GM21515 (cell line): Measurements from ENCODE around the gene SND1.

Experiments used
- ATAC-seq: cut with Tn5 transposase; IDR thresholded peaks from one replicate; pipeline ENCODE4 v1.9.1; 2021; ENCODE audit not compliant: unreplicated experiment

The SND1 gene

DNA sequence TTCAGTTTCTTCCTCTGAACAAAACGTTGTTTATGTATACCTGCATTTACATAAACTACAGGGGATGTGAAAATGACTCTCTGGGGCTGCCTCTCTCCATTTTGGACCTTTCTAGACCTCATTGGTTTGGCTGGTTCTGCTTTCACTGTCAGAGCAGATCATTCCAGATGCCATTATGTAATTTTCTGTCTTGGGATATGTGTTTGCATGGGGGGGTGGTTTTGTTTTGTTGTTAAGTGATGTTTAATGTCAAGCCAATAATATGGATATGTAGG, 206.9 kb downstream of the SND1 start:
- peak; percentile 46 for ATAC-seq

DNA sequence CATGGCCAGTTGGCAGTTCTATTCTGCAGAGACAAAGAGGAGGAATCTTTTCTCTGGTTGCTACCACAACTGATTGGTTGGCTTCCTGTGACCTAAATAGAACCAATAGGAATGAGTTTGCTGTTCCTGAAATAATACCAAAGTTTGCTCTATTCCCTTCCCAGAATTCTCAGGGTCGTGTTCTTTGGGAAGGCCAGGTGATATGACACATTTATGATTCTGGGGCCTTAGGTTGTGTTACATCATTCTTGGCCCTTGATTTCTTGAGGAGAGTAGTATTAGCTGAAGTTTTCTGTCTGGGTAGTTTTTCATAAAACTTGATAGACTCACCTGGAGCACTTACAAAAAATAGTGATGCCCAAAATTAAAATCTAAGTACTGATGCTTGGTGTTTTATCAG, 207.3 kb downstream of the SND1 start:
- no peak for ATAC-seq

DNA sequence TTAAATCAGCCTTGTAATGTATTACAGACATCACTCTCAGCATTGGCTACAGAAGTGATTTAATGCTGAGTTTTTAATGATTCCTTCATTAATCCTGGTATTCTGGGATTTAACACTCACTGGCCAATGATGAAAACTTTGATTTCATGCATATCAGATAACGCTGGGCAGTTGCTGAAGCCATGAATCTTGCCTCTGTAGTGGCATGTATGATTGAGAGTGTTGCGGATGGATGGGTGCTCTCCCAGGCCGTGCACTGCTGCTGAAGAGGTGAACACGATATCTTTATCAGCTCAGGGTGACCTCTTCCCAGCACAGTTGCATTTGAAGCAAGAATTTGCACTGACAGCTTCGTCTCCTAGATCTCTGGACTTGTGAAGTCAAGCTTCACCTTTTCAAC, 210.5 kb downstream of the SND1 start:
- no peak for ATAC-seq

DNA sequence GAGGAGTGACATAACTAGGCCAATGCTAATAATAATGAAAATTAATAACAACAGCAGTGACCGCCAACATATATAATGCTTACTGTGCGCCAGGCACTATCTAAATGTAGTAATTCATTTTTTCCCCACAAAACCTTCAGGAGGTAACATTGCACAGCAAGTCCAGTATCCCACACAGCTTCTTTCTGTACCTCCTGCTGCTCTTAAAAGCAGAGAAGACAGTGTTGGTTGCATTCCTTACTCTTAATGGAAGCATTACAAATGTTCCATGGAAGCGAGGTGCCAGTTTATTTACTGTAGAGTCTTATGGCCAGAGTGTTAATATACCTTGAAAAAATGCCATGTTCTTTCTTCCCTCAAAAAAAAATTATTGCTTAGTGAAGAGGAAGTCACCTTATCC, 211.1 kb downstream of the SND1 start:
- no peak for ATAC-seq

DNA sequence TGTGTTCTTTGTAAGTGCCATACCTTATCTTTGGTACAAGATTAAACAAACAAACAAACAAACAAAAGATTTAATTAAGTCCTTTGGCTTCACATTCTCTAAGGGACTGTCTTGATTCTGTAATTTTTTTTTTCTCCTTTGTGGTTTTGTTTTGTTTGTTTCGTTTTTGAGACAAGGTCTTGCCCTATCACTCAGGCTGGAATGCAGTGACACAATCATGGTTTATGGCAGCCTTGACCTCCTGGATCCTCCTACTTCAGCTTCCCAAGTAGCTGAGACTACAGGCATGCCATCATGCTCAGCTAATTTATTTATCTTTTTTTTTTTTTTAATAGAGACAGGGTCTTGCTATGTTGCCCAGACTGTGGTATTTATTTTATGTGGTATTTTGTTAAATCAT, 213.5 kb downstream of the SND1 start:
- ATAC-seq: no peak

DNA sequence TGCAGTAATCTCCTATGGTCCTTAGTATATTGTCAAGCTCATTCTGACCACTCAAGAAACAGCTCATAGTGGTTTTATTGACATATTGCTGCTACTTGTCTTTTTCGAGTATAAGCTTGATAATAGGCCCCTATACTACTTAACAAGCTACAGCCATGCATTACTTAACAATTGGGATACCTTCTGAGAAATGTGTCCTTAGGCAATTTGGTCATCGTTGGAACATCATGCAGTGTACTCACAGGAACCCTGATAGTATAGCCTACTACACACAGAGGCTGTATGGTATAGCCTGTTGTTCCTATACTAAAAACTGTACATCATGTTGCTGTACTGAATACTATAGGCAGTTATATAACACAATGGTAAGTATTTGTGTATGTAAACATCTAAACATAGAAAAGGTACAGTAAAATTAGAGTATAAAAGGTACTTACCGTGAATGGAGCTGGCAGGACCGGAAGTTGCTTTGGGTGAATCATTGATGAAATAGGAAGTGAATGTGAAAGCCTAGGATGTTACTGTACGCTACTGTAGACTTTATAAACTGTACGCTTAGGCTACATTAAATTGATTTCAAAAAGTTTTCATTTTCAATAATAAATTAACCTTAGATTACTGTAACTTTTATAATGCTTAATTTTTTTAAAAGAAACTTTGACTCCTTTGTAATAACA, 218.4 kb downstream of the SND1 start:
- ATAC-seq: no peak

DNA sequence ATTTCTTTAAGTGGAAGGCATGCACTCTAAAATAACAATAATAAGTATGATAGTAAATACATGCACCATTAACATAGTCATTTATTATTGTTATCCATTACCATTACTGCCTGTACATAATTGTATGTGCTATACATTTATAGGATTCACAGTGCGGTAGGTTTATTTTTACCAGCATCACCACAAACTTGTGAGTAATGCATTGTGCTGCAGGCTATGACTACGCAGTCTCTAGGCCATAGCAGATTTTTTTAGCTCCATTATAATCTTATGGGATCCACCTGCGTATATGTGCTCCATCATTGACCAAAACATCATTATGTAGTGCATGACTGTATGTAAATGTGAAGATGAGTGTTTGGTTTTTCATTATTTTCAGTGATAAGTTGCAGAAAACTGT, 219.2 kb downstream of the SND1 start:
- no peak for ATAC-seq

DNA sequence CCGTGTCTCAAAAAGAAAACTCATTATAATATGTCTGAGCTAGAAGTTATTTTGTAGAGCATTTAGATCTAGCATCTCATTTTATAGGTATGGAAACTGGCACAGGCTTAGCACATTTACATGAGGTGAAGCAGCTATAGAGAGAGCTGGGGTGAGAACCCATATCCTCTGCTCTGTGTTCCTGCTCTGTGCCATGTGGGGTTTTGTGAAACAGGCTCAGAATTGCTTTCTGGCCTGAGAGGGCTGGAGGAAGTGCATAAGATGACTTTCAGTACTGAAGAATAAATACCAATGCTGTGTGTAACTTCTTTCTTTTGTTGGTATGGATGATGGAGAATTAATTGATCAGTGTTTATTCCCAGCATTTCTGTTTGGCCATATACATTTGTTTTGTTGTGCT, 220.1 kb downstream of the SND1 start:
- ATAC-seq: peak; percentile 62

DNA sequence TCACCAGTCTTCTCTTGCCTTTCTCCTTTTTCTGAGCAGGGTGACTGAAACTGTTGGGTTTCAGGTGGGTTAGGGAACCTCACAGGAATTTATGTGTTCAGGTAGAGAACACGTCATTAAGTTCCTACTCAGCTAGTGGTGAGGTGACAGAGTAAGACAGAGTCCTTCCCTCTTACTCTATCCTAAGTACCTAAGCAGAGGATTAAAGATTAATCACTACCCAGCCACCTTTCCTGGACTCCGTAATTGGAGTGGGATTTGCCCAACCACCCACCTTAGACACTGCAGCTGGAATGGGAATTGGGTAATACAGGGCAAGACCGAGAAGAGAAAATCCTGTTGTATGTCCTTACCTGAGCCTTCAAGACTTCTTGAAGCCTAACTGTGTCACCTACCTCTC, 221.2 kb downstream of the SND1 start:
- no peak for ATAC-seq

DNA sequence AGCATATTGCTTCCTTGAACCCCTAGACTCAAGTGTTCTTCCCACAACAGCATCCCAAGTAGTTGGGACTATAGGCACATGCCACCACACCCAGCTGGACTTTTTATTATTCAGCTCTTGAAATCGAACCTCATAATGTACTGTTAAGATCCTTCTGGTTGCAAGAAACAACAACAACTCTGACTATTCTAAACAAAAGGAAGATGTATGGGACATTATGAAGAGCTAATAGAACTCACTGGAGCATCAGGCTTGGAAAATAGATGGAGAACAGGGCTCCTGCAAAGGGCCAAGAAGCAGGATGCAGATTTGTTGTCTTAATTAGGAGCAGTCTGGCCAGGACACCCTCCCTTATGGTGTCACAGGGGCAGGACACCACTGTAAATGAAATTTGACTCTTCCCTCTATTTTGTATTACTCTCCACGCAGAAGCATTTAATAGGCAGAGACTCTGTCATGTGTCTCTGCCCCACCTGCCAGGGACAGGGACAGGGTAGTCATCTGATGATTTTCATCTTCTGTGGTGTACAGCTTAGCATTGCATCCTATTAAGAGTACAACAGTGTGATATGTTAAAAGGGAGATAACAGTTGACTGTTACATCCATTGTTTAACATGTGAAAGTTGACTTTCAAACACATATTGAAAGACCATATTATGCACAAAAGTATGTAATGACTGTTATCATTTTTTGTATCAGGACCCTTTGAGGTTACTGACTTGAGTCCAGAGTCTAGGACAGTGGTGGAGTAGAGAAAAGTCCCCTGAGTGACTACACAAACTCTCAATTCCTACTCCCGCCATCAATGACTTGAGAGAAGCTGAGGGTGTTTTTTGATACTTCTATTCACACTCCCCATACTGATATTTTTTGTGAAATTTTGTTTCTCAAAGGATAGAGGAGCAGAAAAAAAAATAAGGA, 222.0 kb downstream of the SND1 start:
- ATAC-seq: no peak

DNA sequence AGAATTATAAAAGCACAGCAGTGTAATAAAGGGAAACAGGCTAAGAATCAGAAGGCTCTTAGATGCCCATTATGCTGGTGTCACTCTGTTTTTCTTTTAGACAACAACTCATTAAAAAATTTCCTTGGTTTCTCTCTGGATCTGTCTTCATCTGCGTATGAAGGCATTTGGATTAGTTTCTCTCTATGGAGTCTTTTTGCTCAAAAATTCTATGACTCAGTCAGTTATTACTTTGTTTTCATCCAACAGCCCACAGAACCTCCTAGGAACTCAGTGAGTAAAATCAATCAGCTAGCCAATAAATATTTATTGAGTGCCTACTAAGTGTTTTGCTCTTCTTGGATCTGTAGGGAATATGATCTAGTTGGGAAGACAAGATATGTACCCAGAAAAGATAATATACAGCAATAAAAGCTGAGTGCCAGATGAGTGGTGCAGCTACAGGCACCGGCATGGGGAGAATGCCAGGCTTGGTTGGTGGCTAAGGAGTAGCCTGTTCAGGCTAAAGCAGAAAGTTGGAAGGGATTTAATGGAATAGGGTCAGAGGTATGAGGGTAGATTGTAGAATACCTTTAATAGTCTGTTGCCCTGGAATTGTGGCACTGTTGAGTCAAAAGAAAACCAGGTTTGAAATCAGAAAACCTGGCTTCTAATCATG, 223.1 kb downstream of the SND1 start:
- no peak for ATAC-seq

DNA sequence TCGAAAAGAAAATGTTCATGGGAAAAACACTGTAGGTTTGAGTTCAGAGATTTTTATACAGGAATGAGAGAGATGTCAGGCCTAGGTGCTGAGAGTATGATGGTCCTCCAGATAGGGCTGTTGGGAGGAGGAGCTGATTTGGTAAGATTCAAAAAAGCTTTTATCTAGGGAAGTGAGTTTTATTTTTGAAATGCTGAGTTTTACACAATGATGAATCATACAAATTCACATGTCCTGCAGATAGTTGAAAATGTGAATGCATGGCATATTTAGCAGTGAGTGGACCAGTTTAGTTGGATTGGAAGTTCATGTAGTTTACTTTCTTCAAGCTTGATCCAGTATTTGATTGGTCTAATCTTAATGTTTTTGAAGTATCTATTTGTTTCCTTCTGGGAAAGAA, 224.4 kb downstream of the SND1 start:
- no peak for ATAC-seq

DNA sequence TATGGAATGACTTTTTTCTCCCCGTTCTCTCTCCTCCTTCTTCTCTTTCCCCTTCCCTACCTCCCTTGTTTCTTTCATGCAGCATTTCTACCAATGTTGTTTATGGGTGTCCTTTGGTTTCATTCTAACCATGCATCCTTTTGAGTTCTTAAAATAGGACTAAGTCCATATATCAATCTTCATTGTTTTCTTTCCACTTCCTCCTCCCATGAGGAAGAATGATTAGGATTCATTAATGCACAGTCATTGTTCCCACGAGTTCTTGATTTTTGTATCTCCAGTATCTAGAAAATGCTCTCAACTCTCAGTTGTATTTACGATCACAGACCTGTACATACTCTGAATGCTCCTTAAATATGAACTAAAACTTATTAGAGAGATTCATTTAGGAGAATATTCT, 226.0 kb downstream of the SND1 start:
- ATAC-seq: no peak

DNA sequence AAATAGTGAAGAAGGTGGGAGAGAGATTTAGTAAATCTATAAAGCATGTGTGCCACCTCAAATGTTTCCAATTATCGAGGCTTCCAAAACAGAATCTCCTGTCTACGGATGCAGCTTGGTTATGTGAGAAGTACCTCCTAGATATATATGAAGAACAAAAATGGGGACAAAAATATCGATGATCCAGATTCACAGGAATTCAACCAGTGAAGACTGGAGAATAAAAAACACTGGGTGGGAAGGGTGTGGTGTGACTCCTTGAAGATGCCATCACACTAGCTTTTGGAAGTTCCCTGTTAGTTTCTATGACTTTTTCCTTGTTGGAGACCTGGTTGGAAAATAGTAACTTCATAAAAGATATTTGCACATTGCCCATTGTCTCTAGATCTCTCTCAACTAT, 226.8 kb downstream of the SND1 start:
- no peak for ATAC-seq

DNA sequence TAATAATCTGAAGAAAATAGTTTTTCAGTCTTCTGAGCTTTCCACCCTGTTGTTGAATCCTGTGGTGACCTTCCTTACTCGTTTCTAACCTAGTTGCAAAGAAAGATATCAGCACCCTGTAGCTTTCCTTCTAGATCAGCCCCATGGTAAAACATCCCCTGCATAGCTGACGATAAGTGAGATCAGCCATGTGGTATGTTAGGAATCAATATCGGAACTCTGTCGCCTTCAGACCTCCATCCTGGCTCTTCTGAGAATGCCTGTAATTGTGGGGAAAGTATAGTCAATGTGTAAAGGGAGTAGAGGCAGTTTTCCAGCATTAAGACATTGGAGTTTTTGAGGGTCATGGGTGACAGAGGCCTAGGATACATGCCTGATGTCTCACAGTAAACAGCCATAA, 227.4 kb downstream of the SND1 start:
- no peak for ATAC-seq

DNA sequence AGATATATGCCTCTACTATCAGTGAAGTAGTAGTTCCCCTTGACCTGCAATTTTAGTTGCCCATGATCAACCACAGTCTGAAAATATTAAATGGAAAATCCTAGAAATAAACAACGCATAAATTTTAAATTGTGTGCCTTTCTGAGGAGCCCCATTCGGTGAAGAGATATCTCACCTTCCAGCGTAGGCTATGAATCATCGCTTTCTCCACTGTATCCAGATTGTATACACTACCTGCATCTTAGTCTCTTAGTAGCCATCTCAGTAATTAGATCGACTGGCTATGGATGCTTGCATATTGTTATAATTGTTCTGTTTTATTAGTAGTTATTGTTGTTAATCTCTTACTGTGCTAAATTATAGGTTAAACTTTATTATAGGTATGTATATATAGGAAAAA, 227.9 kb downstream of the SND1 start:
- no peak for ATAC-seq

DNA sequence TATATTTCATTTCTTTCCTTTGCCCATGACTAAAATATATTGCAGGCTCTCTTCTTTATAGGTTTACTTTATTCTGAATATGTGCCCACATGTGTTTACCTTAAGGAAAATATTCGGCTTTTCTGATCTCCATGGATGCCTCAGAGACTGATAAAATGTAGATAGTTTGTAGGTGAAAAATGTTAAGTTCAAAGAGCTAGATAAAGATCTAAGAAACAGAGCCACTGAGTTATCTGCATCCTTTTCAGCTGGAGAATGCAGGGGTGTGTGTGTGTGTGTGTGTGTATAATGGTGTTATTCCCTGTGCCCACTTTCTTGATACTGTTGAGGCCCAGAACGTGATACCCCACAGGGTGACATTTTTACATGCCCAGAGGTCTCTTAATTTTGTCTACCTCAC, 228.5 kb downstream of the SND1 start:
- no peak for ATAC-seq

DNA sequence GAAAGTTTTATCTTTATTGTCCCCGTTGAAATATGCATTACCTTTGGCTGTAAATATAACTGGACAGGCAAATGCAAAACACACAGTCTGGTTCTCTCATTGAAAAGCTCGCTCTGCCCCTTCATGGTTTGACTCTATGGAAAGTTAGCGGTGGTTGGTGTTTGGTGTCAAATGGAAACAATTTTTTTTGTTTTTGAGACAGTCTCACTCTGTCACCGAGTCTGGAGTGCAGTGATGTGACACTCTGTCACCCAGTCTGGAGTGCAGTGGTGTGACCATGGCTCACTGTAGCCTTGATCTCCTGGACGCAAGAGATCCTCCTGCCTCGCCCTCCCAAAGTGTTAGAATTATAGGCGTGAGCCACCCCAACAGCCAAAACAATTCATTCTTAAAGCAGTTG, 229.6 kb downstream of the SND1 start:
- ATAC-seq: no peak

DNA sequence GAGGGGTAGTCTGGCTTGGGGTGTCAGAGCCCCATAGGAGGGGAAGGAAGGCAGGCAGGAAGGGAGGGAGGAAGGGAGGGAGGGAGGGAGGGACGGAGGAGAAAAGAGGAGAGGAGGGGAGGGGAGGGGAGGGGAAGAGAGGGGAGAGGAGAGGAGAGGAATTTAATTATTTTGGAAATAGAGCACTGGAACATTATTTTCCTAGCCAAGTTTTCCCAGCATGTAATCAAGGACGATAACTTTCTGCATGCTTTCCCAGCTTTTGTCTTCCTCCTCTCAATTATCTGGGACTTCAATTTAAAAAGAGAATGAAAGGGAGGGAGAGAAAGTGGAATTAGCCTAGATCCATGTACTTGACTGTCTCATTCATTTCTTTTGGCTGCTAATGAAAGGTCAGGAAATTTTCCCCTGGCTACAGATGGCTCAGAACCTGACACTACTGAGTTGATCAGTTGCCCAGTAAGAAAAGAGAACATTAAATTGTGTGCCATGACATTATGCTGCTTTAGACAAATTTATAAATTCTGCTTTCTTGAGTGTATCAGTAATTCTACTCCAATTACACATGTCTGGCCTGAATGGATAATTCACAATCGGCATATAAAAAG, 230.4 kb downstream of the SND1 start:
- ATAC-seq: no peak

DNA sequence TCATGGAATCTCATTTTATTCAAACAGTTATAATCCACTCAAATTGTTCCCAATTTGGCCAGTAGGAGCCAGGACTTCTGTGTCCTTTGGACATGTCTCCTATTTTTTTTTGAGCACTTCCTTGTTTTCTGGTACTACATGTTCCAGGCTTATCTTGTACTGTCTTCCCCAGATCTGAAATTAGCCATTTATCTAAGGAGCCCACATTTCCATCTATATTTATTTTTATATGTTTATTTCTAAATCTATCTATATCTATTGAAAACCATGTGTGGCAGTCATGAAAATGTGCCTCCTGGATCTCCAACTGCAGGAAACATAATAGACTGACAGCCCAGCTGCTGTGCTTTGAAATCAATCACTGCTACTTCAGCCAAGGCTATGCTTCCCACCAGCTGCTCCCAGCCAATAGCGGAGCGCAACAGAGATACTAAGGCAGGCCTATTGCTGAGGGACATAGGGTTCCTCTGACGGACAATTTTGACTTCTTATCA, 232.1 kb downstream of the SND1 start:
- no peak for ATAC-seq

DNA sequence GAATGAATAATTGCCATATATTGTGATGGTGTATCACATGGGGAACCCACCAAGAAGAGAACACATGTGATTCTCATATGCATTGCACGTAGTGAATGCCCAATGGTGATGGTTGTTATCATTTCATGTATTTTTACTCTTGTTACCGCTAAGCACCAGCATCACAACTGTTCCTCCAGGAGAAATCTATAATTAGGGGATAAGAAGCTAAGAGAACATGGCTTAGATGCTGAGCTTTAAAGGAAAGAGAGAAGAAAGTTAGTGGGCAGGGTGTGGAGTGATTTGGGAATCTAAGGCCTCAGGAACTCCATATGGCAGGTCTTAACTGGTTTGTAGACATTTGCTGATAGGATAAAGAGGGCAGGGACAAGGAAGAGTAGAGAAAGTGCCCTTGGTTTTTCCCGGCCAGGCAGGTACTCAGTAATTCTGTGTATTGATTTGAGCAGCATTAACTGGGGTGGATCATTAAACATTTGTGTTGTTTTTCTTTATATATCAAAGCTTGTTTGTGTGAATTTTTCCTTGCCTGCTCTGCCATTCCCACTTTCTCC, 233.3 kb downstream of the SND1 start:
- ATAC-seq: no peak
